HUES6 (cell line): ENCODE data around the gene PNMA8C.
A peak's percentile ranks its signal among the peaks of the same experiment; 100 is the strongest.
"Not testable (repeated sequence)": the region's sequence is repeated elsewhere in the genome, so short reads cannot be mapped to it uniquely, and the experiment has no call there.

Experiments
- H3K27ac ChIP-seq: 2 replicates; pipeline ENCODE4 v1.7.0; 2013; ENCODE audit warnings: low read depth, mild to moderate bottlenecking, low read length, inconsistent platforms
- H3K27me3 ChIP-seq: 2 replicates; pipeline ENCODE4 v1.6.1; 2013; ENCODE audit warnings: low read length; ENCODE audit not compliant: control insufficient read depth, insufficient read depth
- H3K36me3 ChIP-seq: 2 replicates; pipeline ENCODE4 v1.6.1; 2013; ENCODE audit warnings: low read length; ENCODE audit not compliant: control insufficient read depth, insufficient read depth
- H3K4me1 ChIP-seq: 2 replicates; pipeline ENCODE4 v1.6.1; 2013; ENCODE audit warnings: low read length; ENCODE audit not compliant: control insufficient read depth, insufficient read depth
- H3K4me3 ChIP-seq: 2 replicates; pipeline ENCODE4 v1.5.1; 2013; ENCODE audit warnings: low read depth, low read length
- H3K9ac ChIP-seq: one replicate; pipeline ENCODE4 v1.6.1; 2013; ENCODE audit warnings: mild to moderate bottlenecking, low read length
- H3K9me3 ChIP-seq: 2 replicates; pipeline ENCODE4 v1.6.1; 2013; ENCODE audit warnings: low read depth, low read length; ENCODE audit not compliant: control insufficient read depth, insufficient read depth

PNMA8C gene

DNA sequence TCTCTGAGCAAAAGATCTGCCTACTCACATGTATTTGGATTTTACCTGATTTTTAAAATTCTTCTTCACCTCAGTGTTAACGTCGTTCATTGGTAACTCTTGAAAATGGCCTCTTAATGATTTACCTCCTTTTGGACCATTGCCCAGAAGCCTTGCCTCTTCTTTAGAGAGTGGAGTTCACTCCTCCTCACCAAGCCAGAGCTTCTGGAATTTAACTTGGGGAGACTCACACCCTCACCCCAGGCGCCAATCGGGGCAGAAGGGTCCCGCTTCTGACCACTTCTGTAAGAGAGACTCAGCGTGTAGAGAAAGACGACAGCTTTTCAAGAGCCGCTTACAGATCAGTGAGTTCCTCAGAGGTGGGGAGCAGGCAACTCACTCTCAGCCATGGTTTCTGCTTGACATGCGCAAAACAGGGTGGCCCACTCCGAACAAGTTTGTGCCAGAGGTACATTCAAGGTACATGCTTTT is 2.7 kb downstream of the PNMA8C start:
- Histone ChIP-seq H3K4me3 (peak overlapping the region; percentile 82), H3K36me3 (no peaks in the 10 kb centered on the region), H3K27ac (no peak overlapping the region), H3K4me1 (peaks cover 16% of the 10 kb centered on the region), H3K27me3 (peaks cover 27% of the 10 kb centered on the region), H3K9me3 (no peaks in the 10 kb centered on the region), H3K9ac (peak overlapping the region; percentile 43)

DNA sequence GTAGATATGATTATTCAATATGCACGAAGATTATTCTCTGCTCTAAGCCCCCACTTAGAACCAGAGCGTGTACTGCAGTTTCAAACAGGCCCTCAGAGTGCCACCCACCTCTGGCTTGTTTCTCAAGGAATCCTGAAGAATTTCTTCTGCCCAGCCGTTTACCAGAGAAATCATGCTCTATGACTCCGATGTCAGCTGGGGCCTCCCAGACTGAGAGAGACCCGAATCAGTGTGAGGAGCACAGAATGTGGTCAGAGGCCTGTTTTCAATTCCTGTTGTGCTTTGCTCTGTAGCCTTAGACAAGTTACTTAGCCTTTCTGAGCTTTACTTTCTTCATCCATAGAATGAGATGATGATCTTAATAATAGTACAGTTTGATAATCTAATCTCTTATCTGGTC is 5.5 kb downstream of the PNMA8C start:
- no peaks in the 10 kb centered on the region for H3K9me3 ChIP-seq
- peaks cover 14% of the 10 kb centered on the region for H3K27me3 ChIP-seq
- no peak overlapping the region for H3K9ac ChIP-seq
- H3K4me1 ChIP-seq: peaks cover 12% of the 10 kb centered on the region; the same call in 1 of the 2 replicates
- H3K27ac ChIP-seq: no peak overlapping the region
- H3K4me3 ChIP-seq: no peak overlapping the region
- no peaks in the 10 kb centered on the region for H3K36me3 ChIP-seq

DNA sequence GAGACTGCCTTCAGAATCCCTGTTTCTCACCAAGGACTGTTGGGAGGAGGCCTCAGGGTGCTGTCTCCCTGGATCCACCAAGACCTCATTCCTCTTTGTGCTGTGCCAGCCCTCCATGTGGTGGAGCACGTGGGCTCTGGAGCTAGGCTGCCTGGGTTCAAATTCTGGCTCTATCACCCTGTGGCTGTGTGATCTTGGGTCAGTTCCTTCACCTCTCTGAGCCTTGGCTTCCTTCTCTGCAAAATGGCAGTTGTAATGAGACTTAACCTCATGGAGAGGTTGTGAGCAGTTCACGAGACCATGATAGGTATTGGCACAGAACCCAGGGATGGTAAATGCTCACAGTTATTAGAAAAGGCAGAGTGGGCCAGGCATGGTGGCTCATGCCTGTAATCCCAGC is 6.4 kb downstream of the PNMA8C start:
- Histone ChIP-seq H3K9me3 (no peaks in the 10 kb centered on the region), H3K27me3 (peaks cover 5% of the 10 kb centered on the region), H3K27ac (no peak overlapping the region), H3K36me3 (no peaks in the 10 kb centered on the region), H3K4me3 (no peak overlapping the region), H3K9ac (no peak overlapping the region), H3K4me1 (peaks cover 12% of the 10 kb centered on the region; the same call in 1 of the 2 replicates)

DNA sequence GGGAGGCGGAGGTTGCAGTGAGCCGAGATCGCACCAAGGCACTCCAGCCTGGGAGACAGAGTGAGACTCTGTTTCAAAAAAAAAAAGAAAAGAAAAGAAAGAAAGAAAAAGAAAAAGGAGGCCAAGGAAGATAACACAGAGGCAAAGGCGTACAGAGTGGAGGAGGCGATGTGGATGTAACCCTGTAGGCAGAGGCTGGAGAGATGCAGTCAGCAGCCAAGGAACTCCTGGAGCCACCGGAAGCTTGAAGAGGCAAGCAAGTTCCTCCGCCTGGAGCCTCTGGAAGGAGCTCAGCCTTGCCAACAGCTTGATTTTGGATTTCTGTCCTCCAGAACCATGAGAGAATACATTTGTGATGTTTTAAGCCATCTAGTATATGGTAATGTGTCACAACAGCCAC is 8.7 kb downstream of the PNMA8C start:
- Histone ChIP-seq H3K9ac (no peak overlapping the region), H3K4me3 (no peak overlapping the region), H3K27me3 (no peaks in the 10 kb centered on the region), H3K27ac (no peak overlapping the region), H3K36me3 (no peaks in the 10 kb centered on the region), H3K9me3 (no peaks in the 10 kb centered on the region), H3K4me1 (peaks cover 11% of the 10 kb centered on the region; the same call in 1 of the 2 replicates)

DNA sequence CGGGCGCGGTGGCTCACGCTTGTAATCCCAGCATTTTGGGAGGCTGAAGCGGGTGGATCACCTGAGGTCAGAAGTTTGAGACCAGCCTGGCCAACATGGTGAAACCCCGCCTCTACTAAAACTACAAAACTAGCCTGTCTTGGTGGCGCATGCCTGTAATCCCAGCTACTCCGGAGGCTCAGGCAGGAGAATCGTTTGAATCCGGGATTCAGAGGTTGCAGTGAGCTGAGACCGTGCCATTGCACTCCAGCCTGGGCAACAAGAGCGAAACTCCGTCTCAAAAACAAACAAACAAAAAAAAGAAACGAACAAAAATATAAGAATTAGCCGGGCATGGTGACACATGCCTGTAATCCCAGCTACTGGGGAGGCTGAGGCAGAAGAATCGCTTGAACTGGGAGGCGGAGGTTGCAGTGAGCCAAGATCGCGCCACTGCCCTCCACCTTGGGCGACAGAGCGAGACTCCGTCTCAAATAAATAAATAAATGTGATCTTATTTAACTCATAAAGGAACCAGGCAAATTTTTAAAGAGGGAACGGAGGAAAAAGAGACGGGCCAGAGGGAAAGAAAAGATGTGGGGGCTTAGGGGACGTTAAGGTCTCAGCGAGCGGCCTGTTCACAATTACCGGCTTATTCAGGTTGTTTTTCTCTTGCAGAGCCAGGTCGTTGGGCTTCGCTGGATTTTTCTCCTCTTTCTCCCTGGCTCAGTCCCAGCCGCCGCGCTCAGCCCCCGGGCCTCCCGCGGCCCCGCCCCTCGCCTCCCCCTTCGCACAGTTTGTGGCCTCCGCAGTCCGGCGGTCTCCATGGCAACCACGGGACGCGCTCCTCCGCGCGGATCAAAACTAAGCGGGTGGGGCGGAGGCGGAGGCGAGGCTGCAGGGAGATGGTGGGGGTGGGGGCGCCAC is 12.7 kb downstream of the PNMA8C start:
- Histone ChIP-seq H3K4me3 (peak overlapping the region; percentile 61), H3K4me1 (peaks cover 19% of the 10 kb centered on the region), H3K9ac (peak overlapping the region; percentile 2)
- not testable (repeated sequence) for H3K9me3 ChIP-seq, H3K27ac ChIP-seq, H3K36me3 ChIP-seq, H3K27me3 ChIP-seq

DNA sequence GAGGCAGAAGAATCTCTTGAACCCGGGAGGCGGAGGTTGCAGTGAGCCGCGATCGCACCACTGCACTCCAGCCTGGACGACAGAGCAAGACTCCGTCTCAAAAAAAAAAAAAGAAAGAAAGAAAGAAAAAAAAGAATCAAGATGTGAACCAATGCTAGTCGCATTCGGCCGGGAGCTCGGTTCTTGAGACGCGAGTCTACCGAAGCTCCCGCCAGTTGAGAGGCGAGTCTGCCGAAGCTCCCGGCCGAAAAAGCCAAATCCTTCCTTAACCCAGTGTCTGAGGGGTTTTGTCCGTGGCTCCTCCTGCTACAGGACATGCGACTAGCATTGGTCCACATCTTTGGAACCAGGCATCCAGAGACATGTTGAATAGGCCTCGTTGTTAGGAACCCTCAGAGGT is 13.8 kb downstream of the PNMA8C start:
- H3K36me3 ChIP-seq, H3K27me3 ChIP-seq, H3K27ac ChIP-seq, H3K4me3 ChIP-seq, H3K9ac ChIP-seq, H3K9me3 ChIP-seq: not testable (repeated sequence)
- H3K4me1 ChIP-seq: peaks cover 21% of the 10 kb centered on the region

DNA sequence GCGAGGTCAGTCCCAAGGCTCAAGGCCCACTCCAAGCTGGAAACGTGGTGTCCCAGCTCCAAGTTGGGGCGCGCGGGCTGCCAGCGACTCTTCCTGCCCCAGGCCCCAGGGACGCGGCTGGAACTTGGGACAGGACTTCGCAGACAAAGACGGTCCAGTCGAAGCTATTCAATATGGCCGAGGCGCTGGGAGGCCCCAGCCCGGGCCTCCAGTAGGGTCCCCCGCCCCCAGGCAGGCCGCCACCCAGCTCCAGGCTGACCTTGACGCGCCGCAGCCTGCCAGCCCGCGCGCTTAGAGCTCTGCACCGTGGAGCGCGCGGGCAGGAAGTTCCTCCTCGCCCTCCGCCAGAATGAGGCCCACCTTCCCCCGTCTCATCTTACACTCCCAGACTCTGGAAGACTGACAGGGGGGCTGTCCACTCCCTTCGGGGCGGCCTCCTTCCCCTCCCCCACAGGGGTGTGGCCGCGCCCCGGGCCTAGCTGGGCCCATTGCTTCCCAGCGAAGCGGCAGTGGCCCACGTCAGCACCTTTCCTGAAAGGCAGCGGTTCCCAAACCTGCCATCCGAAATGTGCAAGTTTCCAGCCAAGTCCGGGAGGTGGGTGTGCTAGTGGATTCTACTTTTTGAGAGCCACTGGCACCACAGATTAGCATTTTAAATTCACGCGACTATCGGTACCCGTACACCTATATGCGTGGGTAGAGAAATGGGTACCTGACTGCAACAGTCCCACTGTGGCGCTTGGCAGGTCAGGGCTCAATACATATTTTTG is 15.3 kb downstream of the PNMA8C start, which contains the start of gene CCDC8:
CCDC8 (minus strand) TSS at position 303 of the 770 bp plus-strand sequence. CDS start 754 bp downstream, outside the sequence.
- Histone ChIP-seq H3K36me3 (peaks cover 6% of the 10 kb centered on the region; the same call in 1 of the 2 replicates), H3K4me1 (peaks cover 23% of the 10 kb centered on the region), H3K27me3 (no peaks in the 10 kb centered on the region), H3K4me3 (peak within 1 kb of the TSS; percentile 91), H3K9ac (peak within 1 kb of the TSS; percentile 90), H3K27ac (peak within 1 kb of the TSS; percentile 81), H3K9me3 (no peaks in the 10 kb centered on the region)

DNA sequence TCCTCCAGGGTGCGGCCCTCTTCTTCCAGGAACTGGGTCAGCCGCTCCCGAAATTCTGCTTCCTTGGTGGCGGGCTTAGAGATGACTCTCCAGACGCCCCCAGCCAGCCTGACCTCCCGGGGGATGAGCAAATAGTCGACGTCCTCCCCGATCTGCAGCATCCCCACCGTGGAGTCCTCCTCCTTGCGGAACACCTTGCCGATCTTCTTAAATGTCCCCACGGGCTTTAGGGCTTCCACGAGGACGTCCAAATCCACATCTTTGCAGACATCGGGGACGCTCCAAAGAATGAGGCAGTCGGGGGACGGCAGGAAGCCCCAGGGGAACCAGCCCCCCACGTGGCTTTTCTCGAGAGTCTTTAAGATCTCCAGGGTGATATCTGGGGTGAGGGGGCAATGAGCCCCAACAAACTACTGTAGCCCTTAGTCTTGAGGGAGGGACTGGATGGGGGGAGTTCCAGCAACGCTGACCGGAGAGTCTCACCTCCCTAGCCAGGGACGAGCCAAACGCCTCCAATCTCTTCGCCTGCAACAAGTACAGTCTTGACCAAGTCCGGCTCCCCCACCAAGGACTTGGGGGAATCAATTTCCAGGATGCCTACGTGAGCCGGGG is 16.0 kb downstream of the PNMA8C start:
- Histone ChIP-seq H3K4me3 (peak overlapping the region; percentile 91), H3K27me3 (no peaks in the 10 kb centered on the region), H3K9ac (peak overlapping the region; percentile 90), H3K4me1 (peaks cover 29% of the 10 kb centered on the region), H3K27ac (peak overlapping the region; percentile 81), H3K9me3 (no peaks in the 10 kb centered on the region), H3K36me3 (peaks cover 6% of the 10 kb centered on the region; the same call in 1 of the 2 replicates)

DNA sequence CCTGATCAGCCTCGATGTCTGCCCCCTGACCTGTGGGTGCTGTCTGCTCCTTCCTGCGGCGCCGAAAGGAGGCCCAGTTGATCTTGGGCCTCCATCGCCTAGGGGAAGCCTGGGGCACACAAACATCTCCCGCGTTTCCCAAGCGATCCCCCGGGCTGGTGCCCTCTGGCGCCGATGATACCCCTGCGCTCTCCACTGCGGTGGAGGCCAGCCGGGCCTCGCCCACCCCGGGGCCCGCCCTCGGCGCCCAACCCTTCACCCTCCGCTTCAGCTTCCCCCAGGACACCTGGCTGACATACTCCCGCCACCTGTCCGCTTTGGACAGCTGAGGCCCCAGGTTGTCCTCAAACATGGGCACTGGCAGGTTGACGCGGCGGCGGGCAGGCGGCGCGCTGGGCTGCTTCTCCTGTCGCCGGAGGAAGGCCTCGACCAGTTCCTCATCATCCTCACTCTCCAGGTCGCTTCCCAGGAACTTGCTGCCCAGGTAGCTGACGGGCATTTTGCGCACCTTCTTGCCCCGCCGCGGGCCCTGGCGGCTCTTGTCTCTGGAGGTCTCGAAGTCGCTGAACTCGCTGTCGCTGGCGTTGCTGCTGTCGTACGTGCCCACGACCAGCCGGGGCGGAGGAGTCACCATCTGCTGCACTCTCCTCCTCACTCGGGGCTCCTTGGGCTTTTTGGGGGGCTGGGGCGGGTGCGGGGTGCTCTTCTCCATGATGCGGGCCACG is 16.6 kb downstream of the PNMA8C start:
- H3K9ac ChIP-seq: peak overlapping the region; percentile 90
- H3K36me3 ChIP-seq: peaks cover 6% of the 10 kb centered on the region; the same call in 1 of the 2 replicates
- H3K4me3 ChIP-seq: peak overlapping the region; percentile 91
- no peaks in the 10 kb centered on the region for H3K9me3 ChIP-seq
- H3K4me1 ChIP-seq: peaks cover 31% of the 10 kb centered on the region
- no peak overlapping the region for H3K27ac ChIP-seq
- no peaks in the 10 kb centered on the region for H3K27me3 ChIP-seq
